ENCODE results near the gene CNNM4.

The CNNM4 gene

DNA sequence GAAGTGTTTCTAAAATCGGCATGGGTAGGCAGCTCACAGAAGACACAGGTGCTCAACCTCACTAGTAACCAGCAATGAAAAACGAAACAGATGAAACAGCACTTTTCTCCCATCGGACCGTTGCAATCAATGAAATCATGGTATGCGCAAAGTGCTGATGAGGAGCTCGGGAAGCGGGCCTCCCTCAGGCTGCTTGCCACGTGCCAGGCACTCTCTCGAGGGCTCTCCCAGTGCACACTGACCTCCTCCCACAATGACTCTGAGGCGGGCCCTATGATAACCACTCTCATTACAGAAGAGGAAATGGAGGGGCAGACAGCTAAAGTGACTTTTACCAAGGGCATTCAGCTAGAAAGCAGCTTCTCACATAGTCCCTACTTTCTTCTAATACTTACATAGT, 86.9 kb downstream of the CNNM4 start:
- H3K27me3 Mint-ChIP-seq (ENCODE audit: low read depth) = no peaks in the 10 kb centered on the region
- H3K9me3 Mint-ChIP-seq = no peaks in the 10 kb centered on the region
- TF ChIP-seq, protein P1, sequence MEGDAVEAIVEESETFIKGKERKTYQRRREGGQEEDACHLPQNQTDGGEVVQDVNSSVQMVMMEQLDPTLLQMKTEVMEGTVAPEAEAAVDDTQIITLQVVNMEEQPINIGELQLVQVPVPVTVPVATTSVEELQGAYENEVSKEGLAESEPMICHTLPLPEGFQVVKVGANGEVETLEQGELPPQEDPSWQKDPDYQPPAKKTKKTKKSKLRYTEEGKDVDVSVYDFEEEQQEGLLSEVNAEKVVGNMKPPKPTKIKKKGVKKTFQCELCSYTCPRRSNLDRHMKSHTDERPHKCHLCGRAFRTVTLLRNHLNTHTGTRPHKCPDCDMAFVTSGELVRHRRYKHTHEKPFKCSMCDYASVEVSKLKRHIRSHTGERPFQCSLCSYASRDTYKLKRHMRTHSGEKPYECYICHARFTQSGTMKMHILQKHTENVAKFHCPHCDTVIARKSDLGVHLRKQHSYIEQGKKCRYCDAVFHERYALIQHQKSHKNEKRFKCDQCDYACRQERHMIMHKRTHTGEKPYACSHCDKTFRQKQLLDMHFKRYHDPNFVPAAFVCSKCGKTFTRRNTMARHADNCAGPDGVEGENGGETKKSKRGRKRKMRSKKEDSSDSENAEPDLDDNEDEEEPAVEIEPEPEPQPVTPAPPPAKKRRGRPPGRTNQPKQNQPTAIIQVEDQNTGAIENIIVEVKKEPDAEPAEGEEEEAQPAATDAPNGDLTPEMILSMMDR (IDR thresholded peaks at IDR 0.05; ENCODE audit: unreplicated experiment in 3 of 3) = no peak
- peaks cover 5% of the 10 kb centered on the region for H3K4me1 Mint-ChIP-seq
- H3K36me3 Mint-ChIP-seq (ENCODE audit: low read depth) = peaks cover 28% of the 10 kb centered on the region
- no peak overlapping the region for H3K4me3 Mint-ChIP-seq
- H3K27ac Mint-ChIP-seq = no peak overlapping the region

DNA sequence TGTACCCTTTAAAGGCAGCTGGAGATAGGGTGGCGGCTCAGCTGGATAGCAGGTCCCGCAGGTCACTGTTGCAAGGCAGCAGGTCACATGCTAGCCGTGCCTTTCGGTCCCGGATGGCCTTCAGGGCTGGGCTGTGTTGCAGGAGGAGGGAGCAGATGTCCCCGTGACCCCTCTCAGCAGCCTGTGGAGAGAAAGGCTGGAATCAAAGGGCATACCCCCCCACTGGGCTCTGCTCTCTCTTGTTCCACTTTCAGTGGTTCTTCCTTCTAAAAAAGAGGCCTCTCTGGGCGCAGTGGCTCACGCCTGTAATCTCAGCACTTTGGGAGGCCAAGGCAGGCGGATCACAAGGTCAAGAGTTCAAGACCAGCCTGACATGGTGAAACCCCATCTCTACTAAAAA, 87.6 kb downstream of the CNNM4 start:
- TF ChIP-seq, protein P1 (IDR thresholded peaks at IDR 0.05; ENCODE audit: unreplicated experiment in 3 of 3) = no peak
- Mint-ChIP-seq H3K36me3 (ENCODE audit: low read depth) (peaks cover 35% of the 10 kb centered on the region), H3K27ac (no peak overlapping the region), H3K4me1 (peaks cover 1% of the 10 kb centered on the region), H3K4me3 (no peak overlapping the region), H3K27me3 (ENCODE audit: low read depth) (no peaks in the 10 kb centered on the region), H3K9me3 (no peaks in the 10 kb centered on the region)

DNA sequence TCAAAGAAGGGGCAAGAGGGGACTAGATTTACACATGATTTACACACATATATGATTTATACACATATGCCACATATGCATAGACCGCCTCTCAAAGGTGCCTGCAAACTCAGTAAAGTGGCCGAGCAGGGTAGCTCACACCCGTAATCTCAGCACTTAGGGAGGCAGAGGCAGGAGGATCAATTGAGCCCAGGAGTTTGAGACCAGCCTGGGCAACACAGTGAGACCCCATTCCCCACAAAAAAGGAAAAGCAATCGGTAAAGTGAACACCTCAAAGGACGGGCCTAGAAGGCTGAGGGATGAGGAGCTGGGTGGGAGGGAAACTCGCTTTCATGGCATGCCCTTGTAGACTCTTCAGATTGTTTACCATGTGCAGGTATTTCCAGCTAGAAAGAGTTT, 92.0 kb downstream of the CNNM4 start:
- Mint-ChIP-seq H3K4me3 (no peak overlapping the region), H3K4me1 (peaks cover 13% of the 10 kb centered on the region), H3K27ac (no peak overlapping the region), H3K9me3 (no peaks in the 10 kb centered on the region), H3K36me3 (ENCODE audit: low read depth) (peaks cover 27% of the 10 kb centered on the region), H3K27me3 (ENCODE audit: low read depth) (no peaks in the 10 kb centered on the region)
- TF ChIP-seq, protein P1 (IDR thresholded peaks at IDR 0.05; ENCODE audit: unreplicated experiment in 3 of 3) = no peak

DNA sequence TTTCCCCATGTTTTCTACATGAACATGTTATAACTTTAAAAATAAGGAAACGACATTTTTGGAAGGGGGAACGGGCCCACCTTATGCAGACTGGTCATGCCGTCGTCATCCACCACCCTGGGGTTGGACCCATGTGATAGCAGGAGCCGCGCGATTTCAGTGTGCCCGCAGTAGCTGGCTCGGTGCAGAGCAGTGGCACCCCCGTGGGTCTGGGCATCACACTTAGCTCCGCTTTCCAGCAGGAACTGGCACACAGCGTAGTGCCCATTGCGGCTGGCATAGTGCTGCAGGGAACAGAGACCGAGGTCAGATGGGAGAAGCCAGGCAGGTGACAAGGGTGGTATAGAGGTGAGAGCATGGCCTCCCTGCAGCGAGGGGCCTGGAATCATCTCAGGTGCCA, 92.6 kb downstream of the CNNM4 start:
- Mint-ChIP-seq H3K27ac (no peak overlapping the region), H3K36me3 (ENCODE audit: low read depth) (peaks cover 22% of the 10 kb centered on the region), H3K27me3 (ENCODE audit: low read depth) (no peaks in the 10 kb centered on the region), H3K4me3 (no peak overlapping the region), H3K9me3 (no peaks in the 10 kb centered on the region), H3K4me1 (peaks cover 13% of the 10 kb centered on the region)
- TF ChIP-seq, protein P1 (IDR thresholded peaks at IDR 0.05; ENCODE audit: unreplicated experiment in 3 of 3) = no peak

DNA sequence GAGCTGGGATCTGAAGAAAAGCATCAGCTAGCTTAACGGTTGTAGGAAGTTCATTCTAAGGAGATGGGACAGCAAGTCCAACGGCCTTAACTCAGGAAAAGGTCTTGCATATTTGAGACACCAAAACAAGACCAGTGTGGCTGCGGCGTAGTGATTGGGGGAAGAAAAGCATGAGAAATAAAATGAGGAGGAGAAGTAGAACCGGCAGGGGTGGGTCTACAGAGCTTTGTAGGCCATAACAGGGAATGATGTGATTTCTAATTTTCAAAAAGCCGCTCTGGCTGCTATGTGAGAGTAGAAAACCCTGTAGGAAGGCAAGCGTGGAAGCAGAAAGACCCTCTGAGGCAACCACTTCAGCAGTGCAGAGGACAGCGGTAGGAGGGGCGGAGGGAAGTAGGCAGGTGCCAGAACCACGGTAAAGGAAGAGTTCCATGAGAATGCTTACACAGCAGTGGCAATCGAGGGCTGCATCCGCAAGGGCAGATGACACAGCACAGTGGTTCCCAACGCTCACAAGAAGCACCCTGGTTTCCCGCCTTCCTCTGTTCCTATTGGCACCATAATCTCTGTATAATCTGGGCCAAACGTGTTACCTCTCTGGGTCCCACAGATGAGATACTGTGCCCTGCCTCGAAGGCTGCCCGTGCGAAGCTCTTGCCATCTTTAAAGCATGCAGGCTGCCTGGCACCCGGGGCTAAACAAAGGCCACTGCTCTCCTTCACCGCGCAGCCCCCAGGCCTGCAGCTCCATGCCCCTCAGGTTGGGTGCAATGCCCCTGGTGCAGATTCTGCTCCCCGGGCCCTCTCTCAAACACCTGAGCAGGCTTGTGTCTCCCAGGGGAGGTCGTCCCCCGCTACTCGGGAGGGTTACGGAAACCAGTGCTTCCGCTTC, 96.3 kb downstream of the CNNM4 start:
- peak overlapping the region; percentile 28 to 68 (median 66) for H3K27ac Mint-ChIP-seq

More for the DNA sequence above, 96.3 kb downstream of the CNNM4 start:
- Mint-ChIP-seq H3K36me3 (ENCODE audit: low read depth) (peaks cover 24% of the 10 kb centered on the region), H3K27me3 (ENCODE audit: low read depth) (peaks cover 6% of the 10 kb centered on the region), H3K9me3 (no peaks in the 10 kb centered on the region), H3K4me1 (peaks cover 30% of the 10 kb centered on the region), H3K4me3 (peak overlapping the region; percentile 90 to 92 (median 91))
- TF ChIP-seq, protein P1 (IDR thresholded peaks at IDR 0.05; ENCODE audit: unreplicated experiment in 3 of 3) = no peak

Measured in nephron (organoid).